Mesodermal cell (in vitro differentiated cells): ENCODE results near the gene SHB.
"Not testable (repeated sequence)": the region's sequence is repeated elsewhere in the genome, so short reads cannot be mapped to it uniquely, and the experiment has no call there.

Experiments used
- H3K27ac ChIP-seq: 2 replicates; pipeline ENCODE4 v1.7.0; 2013; ENCODE audit warnings: mild to moderate bottlenecking, low read depth, low read length, moderate library complexity; ENCODE audit not compliant: severe bottlenecking
- H3K36me3 ChIP-seq: 2 replicates; pipeline ENCODE4 v1.7.1; 2013; ENCODE audit warnings: mild to moderate bottlenecking, low read length, moderate library complexity; ENCODE audit not compliant: control insufficient read depth, insufficient read depth
- H3K4me1 ChIP-seq: one replicate; pipeline ENCODE4 v1.7.1; 2013; ENCODE audit warnings: mild to moderate bottlenecking, low read length; ENCODE audit not compliant: insufficient read depth, control insufficient read depth, poor library complexity, severe bottlenecking
- H3K4me3 ChIP-seq: 2 replicates; pipeline ENCODE4 v1.7.0; 2013; ENCODE audit warnings: low read length, control low read depth, mild to moderate bottlenecking; ENCODE audit not compliant: insufficient read depth, poor library complexity, severe bottlenecking; ENCODE audit errors: extremely low read depth
- H3K9me3 ChIP-seq: 2 replicates; pipeline ENCODE4 v1.7.1; 2013; ENCODE audit warnings: mild to moderate bottlenecking, low read length, moderate library complexity; ENCODE audit not compliant: control insufficient read depth
- WGBS, 2 experiments: methylation state at CpG; one replicate each; pipeline ENCODE4 v1.1.5; 2013; ENCODE audit warnings: missing lambda C conversion rate in 2 of 2; ENCODE audit not compliant: insufficient coverage in 2 of 2; 5-methylcytosine and 5-hydroxymethylcytosine counted together

Gene SHB

DNA sequence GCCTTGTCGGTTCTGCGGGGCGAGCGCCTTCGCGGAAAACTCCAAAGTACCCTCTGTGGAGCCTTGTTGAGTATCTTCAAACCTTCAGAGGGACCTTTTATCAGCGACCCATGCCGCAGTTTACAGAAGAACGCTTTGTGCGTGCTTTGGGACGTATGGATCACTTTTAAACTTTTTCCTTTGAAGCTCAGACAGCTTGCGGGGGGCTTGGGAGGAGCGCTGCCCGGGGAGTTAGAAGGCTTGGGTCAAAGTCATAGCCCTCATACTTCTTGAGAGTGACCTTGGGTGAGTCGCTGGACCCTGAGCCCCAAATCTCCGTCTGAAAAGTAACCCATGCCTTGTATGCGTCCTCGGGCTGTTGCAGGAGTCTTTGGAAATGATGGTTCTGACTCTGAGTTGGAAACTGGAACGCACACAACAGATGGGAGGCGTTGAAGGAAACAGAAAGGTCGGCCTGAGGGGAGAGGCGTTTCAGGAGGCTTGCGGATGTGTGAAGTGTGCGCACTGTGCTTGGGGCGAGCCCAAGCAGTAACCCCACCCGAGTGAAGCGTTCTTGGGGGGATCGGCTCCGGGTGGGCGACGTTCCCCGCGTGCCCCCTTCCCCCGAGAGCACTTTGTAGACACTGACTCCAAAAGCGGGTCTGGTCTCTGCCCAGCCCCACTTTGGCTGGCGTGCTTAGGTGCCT, 164.4 kb downstream of the SHB start:
- Histone ChIP-seq H3K9me3 (no peaks in the 10 kb centered on the region), H3K27ac (no peak overlapping the region), H3K36me3 (no peaks in the 10 kb centered on the region), H3K4me1 (peaks cover 11% of the 10 kb centered on the region), H3K4me3 (peak overlapping the region; percentile 79)
- 60 to 62% methylated on average over 33 to 36 of the region's 36 CpGs for WGBS, 2 experiments

DNA sequence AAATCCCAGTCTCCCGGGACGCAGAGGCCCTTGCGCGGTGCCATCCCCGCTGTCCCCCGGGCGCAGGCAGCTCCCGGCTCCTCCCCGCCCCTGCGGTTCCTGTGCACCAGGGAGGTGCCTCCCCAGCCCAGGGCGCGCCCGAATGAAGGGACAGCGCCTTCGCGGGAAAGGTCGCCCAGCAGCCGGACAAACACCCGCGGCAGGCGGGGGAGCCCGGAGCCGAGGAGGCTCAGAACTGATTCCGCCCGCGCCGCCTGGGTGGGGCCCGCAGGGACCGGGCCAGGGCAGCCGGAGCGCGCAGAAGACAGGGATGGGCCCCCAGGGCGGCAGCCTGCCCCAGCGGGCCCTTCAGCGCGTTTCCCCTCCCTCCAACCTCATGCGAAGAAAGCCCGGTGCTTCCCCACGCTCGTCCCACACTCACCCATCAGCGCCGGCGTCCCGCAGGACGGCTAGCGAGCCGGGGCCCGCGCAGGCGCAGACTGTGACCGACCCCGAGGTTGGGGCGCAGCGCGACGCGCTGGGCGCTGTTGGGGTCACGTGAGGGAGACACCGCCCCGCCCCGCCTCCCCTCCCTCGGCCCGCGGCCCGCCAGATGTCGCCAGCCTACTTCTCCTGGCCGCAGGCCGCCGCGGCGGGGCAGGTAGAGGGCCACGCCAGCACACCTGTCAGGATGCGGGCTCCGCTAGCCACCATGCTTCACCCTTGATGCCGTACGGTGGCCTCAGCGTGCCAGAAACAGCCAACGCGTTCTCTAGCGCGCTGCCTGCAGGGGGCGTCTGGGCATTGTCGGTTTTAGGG, 165.2 kb downstream of the SHB start, which contains the start of gene SLC25A51:
Gene SLC25A51, minus strand, starts transcription at position 481 of the 798 bp plus-strand sequence. CDS start 15,577 bp downstream, outside the sequence.
- Histone ChIP-seq H3K4me1 (peaks cover 8% of the 10 kb centered on the region), H3K27ac (peak within 1 kb of the TSS; percentile 41), H3K4me3 (peak within 1 kb of the TSS; percentile 79), H3K36me3 (peaks cover 6% of the 10 kb centered on the region), H3K9me3 (no peaks in the 10 kb centered on the region)
- WGBS, 2 experiments = 0% methylated on average over 71 to 74 of the region's 84 CpGs

DNA sequence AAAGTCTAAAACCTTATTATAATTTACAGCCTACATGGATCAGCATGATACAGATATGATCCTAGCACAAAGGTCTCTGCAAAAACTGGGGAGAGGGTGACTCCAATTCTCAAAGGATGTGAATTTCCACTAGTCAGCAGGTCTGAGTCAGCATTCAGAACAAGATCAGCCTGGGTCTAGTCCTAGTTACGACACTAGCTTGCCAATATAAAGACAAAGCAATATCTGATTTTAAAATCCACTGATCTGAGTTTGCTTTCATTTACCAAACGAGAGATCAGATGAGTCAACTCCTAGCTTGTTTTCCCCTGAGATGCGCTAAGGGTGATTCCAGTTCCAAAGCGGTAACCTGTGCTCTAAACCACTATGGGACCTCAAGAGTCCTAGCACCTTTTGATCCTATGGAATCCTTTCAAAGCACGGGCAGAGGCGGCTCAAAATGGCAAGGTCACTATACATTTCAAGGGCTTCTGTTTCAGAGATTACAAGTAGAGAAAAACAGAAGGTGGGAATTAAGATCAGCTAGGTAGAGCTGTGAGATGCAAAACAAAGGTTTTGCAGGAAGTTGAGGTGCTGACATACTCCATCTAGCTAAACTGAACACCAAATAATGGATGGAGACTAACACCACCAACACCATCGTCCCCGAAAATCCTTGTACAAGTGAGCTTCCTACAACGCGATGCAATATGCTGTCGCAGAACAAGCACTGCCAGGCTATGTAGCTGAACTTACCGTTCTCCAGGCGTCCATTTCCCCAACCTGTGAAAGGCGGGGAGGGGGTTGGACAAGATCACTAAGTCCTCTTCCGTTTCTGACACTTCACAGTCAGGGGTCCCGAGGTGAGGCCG, 166.0 kb downstream of the SHB start:
- no peaks in the 10 kb centered on the region for H3K9me3 ChIP-seq
- WGBS, 2 experiments = 8 to 22% methylated on average over 9 to 16 of the region's 17 CpGs
- H3K27ac ChIP-seq = peak overlapping the region; percentile 41
- peak overlapping the region; percentile 79 for H3K4me3 ChIP-seq
- H3K36me3 ChIP-seq = peaks cover 12% of the 10 kb centered on the region
- peaks cover 5% of the 10 kb centered on the region for H3K4me1 ChIP-seq

DNA sequence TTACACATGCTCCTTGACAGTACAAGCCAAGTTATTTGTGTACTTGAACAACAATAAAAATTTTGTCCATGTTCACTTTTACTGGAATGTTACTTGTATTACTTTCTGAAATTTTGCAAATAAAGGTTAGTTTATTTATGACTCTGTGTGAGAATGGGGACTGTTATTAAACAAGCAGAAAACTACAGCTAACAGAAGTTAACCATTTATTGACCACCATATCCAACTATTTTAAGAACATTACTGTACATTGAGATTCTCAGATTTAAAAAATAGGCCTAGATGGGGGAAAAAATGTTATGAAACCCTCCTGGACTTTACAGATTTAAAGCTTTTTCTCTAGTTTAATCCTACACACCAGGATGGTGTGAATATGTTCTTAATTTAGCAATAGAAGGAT, 166.9 kb downstream of the SHB start:
- Histone ChIP-seq H3K36me3 (peaks cover 19% of the 10 kb centered on the region), H3K4me3 (no peak overlapping the region), H3K9me3 (no peaks in the 10 kb centered on the region), H3K27ac (no peak overlapping the region), H3K4me1 (peaks cover 5% of the 10 kb centered on the region)

DNA sequence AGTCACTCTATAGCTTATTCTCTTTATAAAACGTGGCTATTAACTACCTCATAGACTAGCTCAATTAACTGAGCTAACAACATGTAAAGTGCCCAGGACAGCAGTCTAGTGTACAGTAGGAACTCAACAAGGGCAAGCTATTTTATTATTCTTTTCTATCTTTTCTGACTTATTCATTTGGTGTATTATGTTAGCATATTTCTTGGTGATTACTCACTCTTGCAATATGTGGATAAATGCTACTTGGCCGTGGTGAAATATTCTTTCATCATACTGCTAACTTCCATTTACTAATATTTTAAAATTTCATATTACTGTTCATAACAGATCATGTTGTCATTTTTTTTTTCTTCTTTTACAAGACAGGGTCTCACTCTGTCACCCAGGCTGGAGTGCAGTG, 170.0 kb downstream of the SHB start:
- Histone ChIP-seq H3K36me3 (peaks cover 45% of the 10 kb centered on the region), H3K4me3 (no peak overlapping the region), H3K4me1 (no peaks in the 10 kb centered on the region), H3K27ac (no peak overlapping the region), H3K9me3 (no peaks in the 10 kb centered on the region)
- 83 to 100% methylated on average over 1 of the region's 2 CpGs for WGBS, 2 experiments

DNA sequence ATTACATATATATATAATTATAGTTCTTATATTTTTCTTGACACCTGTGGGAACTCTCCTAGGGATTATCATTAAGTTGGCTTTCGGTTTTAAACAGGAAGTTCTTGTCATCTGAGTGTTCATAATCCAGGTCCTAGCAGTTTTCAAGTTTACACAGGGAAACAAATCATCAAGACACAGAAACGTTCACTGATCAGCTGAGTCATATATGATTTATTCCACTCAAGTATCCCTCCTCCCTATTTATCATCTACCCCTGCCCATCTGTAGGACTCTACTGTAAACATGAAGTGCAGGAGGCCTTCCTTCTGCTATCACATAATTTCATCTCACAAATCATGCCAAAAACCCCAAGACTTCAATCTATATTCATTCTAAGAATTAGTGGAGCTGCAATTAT, 171.4 kb downstream of the SHB start:
- Histone ChIP-seq H3K4me3 (no peak overlapping the region), H3K36me3 (peaks cover 57% of the 10 kb centered on the region), H3K27ac (no peak overlapping the region), H3K4me1 (no peaks in the 10 kb centered on the region), H3K9me3 (no peaks in the 10 kb centered on the region)
- 100% methylated on average over 2 of the region's 2 CpGs for WGBS, 2 experiments

DNA sequence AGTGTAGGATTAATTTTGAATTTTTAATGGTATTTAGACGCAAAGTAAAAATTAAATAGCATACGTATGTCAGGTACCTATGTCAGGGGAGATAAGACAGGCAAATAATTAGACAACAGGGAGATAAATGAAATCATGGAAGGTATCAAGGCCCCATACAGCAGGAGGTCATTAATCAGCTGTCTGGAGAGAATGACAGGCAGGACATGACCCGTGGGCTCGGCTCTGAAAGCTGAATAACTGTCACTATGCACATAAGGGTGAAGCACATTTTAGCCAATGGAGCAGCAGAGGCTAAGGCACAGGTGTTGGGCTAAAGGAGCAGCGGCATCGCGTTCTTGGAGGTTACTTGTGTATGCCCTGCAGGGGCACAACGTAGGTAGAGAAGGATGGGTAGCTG, 177.0 kb downstream of the SHB start:
- no peak overlapping the region for H3K4me3 ChIP-seq
- H3K27ac ChIP-seq = no peak overlapping the region
- 96 to 99% methylated on average over 7 of the region's 8 CpGs for WGBS, 2 experiments
- peaks cover 72% of the 10 kb centered on the region for H3K36me3 ChIP-seq
- H3K9me3 ChIP-seq = no peaks in the 10 kb centered on the region
- H3K4me1 ChIP-seq = no peaks in the 10 kb centered on the region

DNA sequence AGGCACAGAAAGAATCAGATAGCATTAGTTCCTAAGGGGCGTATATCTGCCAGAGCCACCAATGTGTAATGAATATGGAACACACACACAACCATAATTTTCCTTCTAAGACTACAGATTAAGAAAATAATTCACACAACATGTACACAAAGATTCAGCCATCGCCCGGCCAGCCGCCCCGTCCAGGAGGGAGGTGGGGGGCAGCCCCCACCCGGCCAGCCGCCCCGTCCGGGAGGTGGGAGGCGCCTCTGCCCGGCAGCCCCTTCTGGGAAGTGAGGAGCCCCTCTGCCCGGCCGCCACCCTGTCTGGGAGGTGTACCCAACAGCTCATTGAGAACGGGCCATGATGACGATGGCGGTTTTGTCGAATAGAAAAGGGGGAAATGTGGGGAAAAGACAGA, 178.0 kb downstream of the SHB start:
- not testable (repeated sequence) for H3K27ac ChIP-seq, H3K4me1 ChIP-seq, H3K9me3 ChIP-seq, H3K4me3 ChIP-seq
- peaks cover 68% of the 10 kb centered on the region for H3K36me3 ChIP-seq
- 82 to 100% methylated on average over 1 to 5 of the region's 17 CpGs for WGBS, 2 experiments

DNA sequence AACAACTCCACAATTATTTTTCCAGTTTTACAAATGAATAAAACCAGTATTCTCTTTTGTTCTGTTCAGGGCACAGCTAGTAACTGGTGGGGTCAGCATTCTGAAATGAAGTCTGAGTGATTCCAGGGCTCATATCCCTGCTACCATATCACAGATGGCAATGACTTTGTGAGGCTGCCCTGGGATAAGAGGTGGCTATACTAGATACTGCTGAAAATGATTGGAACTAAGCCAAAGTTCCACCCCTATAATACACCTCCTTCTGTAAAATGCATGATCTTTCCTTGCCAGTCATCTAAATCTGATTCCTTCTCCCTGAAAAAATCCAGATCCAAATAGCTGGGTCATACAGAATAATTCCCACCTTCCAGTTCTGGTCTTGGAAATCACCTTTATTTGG, 179.5 kb downstream of the SHB start:
- Histone ChIP-seq H3K4me3 (no peak overlapping the region), H3K36me3 (peaks cover 58% of the 10 kb centered on the region), H3K9me3 (no peaks in the 10 kb centered on the region), H3K4me1 (no peaks in the 10 kb centered on the region), H3K27ac (no peak overlapping the region)

DNA sequence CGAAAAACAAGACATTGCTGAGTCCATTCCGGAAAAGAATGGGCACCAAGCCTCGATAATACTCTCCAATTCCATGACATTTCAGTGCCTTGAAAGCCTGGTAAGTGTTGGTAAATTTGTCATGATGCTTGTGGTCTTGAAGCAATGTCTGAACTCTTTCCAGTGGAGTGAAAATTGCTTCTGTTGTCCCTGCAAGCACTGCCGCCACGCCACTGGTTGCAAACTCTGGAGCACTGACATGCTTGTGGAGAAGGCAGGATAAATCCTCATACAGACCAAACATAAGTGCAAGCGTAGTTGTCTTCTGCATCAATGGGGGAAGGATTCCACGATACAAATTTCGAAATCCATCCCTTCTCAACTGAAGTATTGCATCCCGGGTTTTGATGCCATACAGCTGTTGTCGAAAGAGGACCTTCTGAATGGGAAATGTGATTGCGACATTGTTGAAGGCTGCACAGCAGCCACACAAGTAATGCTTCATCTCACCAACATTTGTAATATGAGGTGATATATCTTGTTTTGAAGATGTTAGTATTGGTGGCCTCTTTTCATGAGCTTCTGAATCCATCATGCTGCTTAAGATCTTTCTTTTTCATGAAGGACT, 180.9 kb downstream of the SHB start:
- H3K27ac ChIP-seq, H3K9me3 ChIP-seq, H3K4me3 ChIP-seq, H3K4me1 ChIP-seq: not testable (repeated sequence)
- 100% methylated on average over 1 to 4 of the region's 11 CpGs for WGBS, 2 experiments
- H3K36me3 ChIP-seq = peaks cover 49% of the 10 kb centered on the region
